Measurements from ENCODE around the gene C9orf152. TPM values are rescaled to one million over a fixed set of nuclear protein-coding genes. Genes with fewer than 3 reads are reported as not detected.
"Not testable (repeated sequence)": the region's sequence is repeated elsewhere in the genome, so short reads cannot be mapped to it uniquely, and the experiment has no call there.

The C9orf152 gene
- total and polyA plus RNA-seq, 7 donors: 24.8 to 58.5 (median 49.9) TPM; not detected in 4

- no peak overlapping the region for H3K27ac ChIP-seq
- intact Hi-C loops (cut with DNase I): no loop called here
- H3K27me3 ChIP-seq: no peaks in the 10 kb centered on the region
- peaks cover 0 to 11% (median 8%) of the 10 kb centered on the region in 4 donors for H3K4me1 ChIP-seq
- no peaks in the 10 kb centered on the region for H3K36me3 ChIP-seq
- H3K9me3 ChIP-seq: no peaks in the 10 kb centered on the region
- 26 to 68% methylated on average over 11 of the region's 11 CpGs for WGBS, 2 donors
- TF ChIP-seq CTCF (IDR thresholded peaks at IDR 0.05): peak in 2 of 4 experiments; percentile 14 to 22
- no peak for TF ChIP-seq EP300 (IDR thresholded peaks at IDR 0.05)
- no peak overlapping the region for H3K4me3 ChIP-seq
- DNase-seq: no peak
These were observed 10.4 kb downstream of the C9orf152 start for GRCh38 chr9:110197330-110198187.

GRCh38 chr9:110196084-110196499, 11.9 kb downstream of the C9orf152 start:
- H3K4me3 ChIP-seq; intact Hi-C loops (cut with DNase I); H3K27me3 ChIP-seq; H3K9me3 ChIP-seq; DNase-seq; H3K27ac ChIP-seq; H3K36me3 ChIP-seq: not testable (repeated sequence)
- WGBS, 2 donors: 86 to 87% methylated on average over 16 of the region's 16 CpGs
- peaks cover 0 to 20% (median 13%) of the 10 kb centered on the region in 4 donors for H3K4me1 ChIP-seq

GRCh38 chr9:110192531-110193261, 15.3 kb downstream of the C9orf152 start:
- Histone ChIP-seq H3K9me3 (no peaks in the 10 kb centered on the region), H3K27me3 (no peaks in the 10 kb centered on the region), H3K4me3 (no peak overlapping the region), H3K4me1 (peaks cover 0 to 48% (median 39%) of the 10 kb centered on the region in 4 donors), H3K36me3 (no peaks in the 10 kb centered on the region), H3K27ac (peak overlapping the region; percentile 53 to 71 (median 64))
- WGBS, 2 donors: 39 to 52% methylated on average over 5 of the region's 5 CpGs
- no peak for TF ChIP-seq EP300 (IDR thresholded peaks at IDR 0.05)
- TF ChIP-seq POLR2AphosphoS5 (IDR thresholded peaks at IDR 0.05): peak in 3 of 4 donors; percentile 15 to 60 (median 44)
- TF ChIP-seq POLR2A (IDR thresholded peaks at IDR 0.05): no peak
- no peak for TF ChIP-seq CTCF (IDR thresholded peaks at IDR 0.05)
- intact Hi-C loops (cut with DNase I): no loop called here
- peak; percentile 76 for DNase-seq

- WGBS, 2 donors: 82 to 85% methylated on average over 2 of the region's 2 CpGs
- peaks cover 0 to 50% (median 40%) of the 10 kb centered on the region in 4 donors for H3K4me1 ChIP-seq
- H3K36me3 ChIP-seq: no peaks in the 10 kb centered on the region
- TF ChIP-seq CTCF (IDR thresholded peaks at IDR 0.05) (no peak), POLR2AphosphoS5 (IDR thresholded peaks at IDR 0.05) (no peak), EP300 (IDR thresholded peaks at IDR 0.05) (no peak), POLR2A (IDR thresholded peaks at IDR 0.05) (no peak)
- DNase-seq: no peak
- H3K27me3 ChIP-seq: no peaks in the 10 kb centered on the region
- peak overlapping the region in 1 of 4 donors; percentile 71 for H3K27ac ChIP-seq
- intact Hi-C loops (cut with DNase I): no loop called here
- no peaks in the 10 kb centered on the region for H3K9me3 ChIP-seq
- H3K4me3 ChIP-seq: no peak overlapping the region
These were observed 16.3 kb downstream of the C9orf152 start for GRCh38 chr9:110191615-110192014.
